ENCODE results near the gene LRBA. TPM values are rescaled to one million over a fixed set of nuclear protein-coding genes. Genes with fewer than 3 reads are reported as not detected.

The LRBA gene
- total RNA-seq, 1 experiment from 2014 or later = 55.3 TPM

GRCh38 chr4:150402871-150403272, 612.2 kb downstream of the LRBA start:
- H3K23me2 ChIP-seq (ENCODE audit: insufficient read length, low read depth, low read length, poor library complexity, severe bottlenecking) = no peaks in the 10 kb centered on the region
- H3K27me3 Mint-ChIP-seq (ENCODE audit: low read depth) = no peaks in the 10 kb centered on the region
- H3K36me3 Mint-ChIP-seq (ENCODE audit: insufficient read depth in 1 of 3, low read depth in 3 of 3) = peaks cover 0 to 4% (median 0%) of the 10 kb centered on the region in 3 experiments; a peak in 1 of 7 replicates
- no peak for TF ChIP-seq CTCF (conservative IDR thresholded peaks at IDR 0.05)
- H3K56ac ChIP-seq (ENCODE audit: insufficient read length, low read depth, low read length) = no peak overlapping the region
- H3K4ac ChIP-seq (ENCODE audit: low read depth, low read length) = no peak overlapping the region
- no peak overlapping the region for H3K9ac ChIP-seq (ENCODE audit: extremely low read depth, insufficient read length, low read length)
- H2BK15ac ChIP-seq (ENCODE audit: low read depth, low read length) = no peak overlapping the region
- H3K79me2 ChIP-seq (ENCODE audit: insufficient read depth, low read length) = no peaks in the 10 kb centered on the region
- no peaks in the 10 kb centered on the region for H3K79me1 ChIP-seq (ENCODE audit: insufficient read depth, low read depth, low read length, poor library complexity, severe bottlenecking)
- no peak overlapping the region for H2AK5ac ChIP-seq (ENCODE audit: insufficient read length, low read length)
- H2BK20ac ChIP-seq (ENCODE audit: low read depth, low read length, poor library complexity, severe bottlenecking) = no peak overlapping the region
- H3K4me3 Mint-ChIP-seq = no peak overlapping the region
- H3K4me1 ChIP-seq (ENCODE audit: insufficient read depth, low read length) = no peaks in the 10 kb centered on the region
- no peak overlapping the region for H2BK120ac ChIP-seq (ENCODE audit: low read depth, low read length, poor library complexity, severe bottlenecking)
- H3K27me3 ChIP-seq (ENCODE audit: insufficient read depth, low read length) = no peaks in the 10 kb centered on the region
- no peak overlapping the region for H3K18ac ChIP-seq (ENCODE audit: insufficient read length, low read depth, low read length)
- no peak overlapping the region for H2BK5ac ChIP-seq (ENCODE audit: insufficient read length, low read length)
- no peak overlapping the region for H4K5ac ChIP-seq (ENCODE audit: insufficient read length, low read depth, low read length)
- no peaks in the 10 kb centered on the region for H3K4me1 Mint-ChIP-seq
- no peak overlapping the region for H2AFZ ChIP-seq (ENCODE audit: low read length)
- no peak overlapping the region for H3T11ph ChIP-seq (ENCODE audit: low read length)
- H3K4me2 ChIP-seq (ENCODE audit: insufficient read depth, insufficient read length, low read length) = no peak overlapping the region
- no peaks in the 10 kb centered on the region for H3K9me3 ChIP-seq (ENCODE audit: control insufficient read depth, low read depth, low read length)
- no peak for DNase-seq
- H3K14ac ChIP-seq (ENCODE audit: insufficient read depth, low read length) = no peak overlapping the region
- no peak overlapping the region for H3K27ac ChIP-seq (ENCODE audit: insufficient read length, low read depth, low read length)
- H4K20me1 ChIP-seq (ENCODE audit: control insufficient read depth, insufficient read depth, insufficient read length) = no peaks in the 10 kb centered on the region
- no peak overlapping the region for H2BK12ac ChIP-seq (ENCODE audit: insufficient read length, low read depth, low read length)
- H3K23ac ChIP-seq (ENCODE audit: insufficient read length, low read depth, low read length) = no peak overlapping the region
- H4K8ac ChIP-seq (replicated peaks; ENCODE audit: insufficient read length, low read depth, low read length) = no peak overlapping the region
- no peak overlapping the region for H3K27ac Mint-ChIP-seq
- H3K9me3 Mint-ChIP-seq = no peaks in the 10 kb centered on the region
- no peak overlapping the region for H4K91ac ChIP-seq (ENCODE audit: insufficient read length, low read depth, low read length)
- no CpG with 5 or more reads among the region's 5 CpGs for WGBS (ENCODE audit: extremely low coverage, insufficient read length, low lambda C conversion rate)
